ENCODE results near the gene ZNF366. TPM values are rescaled to one million over a fixed set of nuclear protein-coding genes. Genes with fewer than 3 reads are reported as not detected.
A peak's percentile ranks its signal among the peaks of the same experiment; 100 is the strongest.

The ZNF366 gene
- total and polyA plus RNA-seq, 8 donors: 0.10 to 6.8 (median 1.7) TPM; not detected in 1

- DNase-seq: peak; percentile 40 to 51
- intact Hi-C loops (cut with DNase I; ENCODE audit: low total_unique reads): no loop called here
- H3K27me3 ChIP-seq: no peaks in the 10 kb centered on the region
- peaks cover 0 to 7% (median 4%) of the 10 kb centered on the region in 4 donors for H3K4me1 ChIP-seq
- 44 to 61% (median 53%) methylated on average over 4 of the region's 4 CpGs for WGBS, 5 donors
- no peak overlapping the region for H3K4me3 ChIP-seq
- no peak for TF ChIP-seq EP300 (IDR thresholded peaks at IDR 0.05)
- no peak for TF ChIP-seq POLR2A (IDR thresholded peaks at IDR 0.05)
- peak in 3 of 7 experiments; percentile 9 to 28 (median 19) for TF ChIP-seq CTCF (IDR thresholded peaks at IDR 0.05)
- TF ChIP-seq POLR2AphosphoS5 (IDR thresholded peaks at IDR 0.05): no peak
- peak overlapping the region in 4 of 5 donors; percentile 47 to 57 (median 50) for H3K27ac ChIP-seq
- no peaks in the 10 kb centered on the region for H3K36me3 ChIP-seq
- H3K9me3 ChIP-seq: peaks cover 8 to 26% (median 20%) of the 10 kb centered on the region in 4 donors
These were observed 104.1 kb downstream of the ZNF366 start for GRCh38 chr5:72402959-72403628.

DNA sequence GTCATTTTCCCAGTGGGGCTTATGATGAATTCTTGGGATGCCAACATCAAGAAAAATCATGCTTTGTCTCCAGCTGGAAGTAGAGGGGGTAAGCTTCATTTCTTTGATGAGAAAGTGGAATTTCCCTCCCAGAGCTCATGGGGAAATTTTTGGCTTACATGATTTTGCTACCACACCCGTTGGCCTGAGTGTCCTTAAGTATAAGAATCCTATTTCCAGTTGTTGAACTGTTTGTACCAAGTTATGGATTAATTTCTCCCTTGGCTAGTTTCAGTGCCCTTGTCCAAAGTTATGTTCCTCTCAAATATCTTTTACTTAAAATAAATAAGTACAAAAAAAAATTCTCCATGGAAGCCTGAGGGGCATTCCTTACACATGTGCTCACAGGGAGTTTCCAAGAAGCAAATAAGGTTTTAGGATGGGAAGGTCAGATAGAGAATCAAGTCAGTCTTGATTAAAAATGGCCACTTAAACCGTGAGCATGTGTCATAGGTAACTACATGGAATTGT, 104.8 kb downstream of the ZNF366 start:
- intact Hi-C loops (cut with DNase I; ENCODE audit: low total_unique reads): no loop called here
- peak overlapping the region in 4 of 5 donors; percentile 44 to 57 (median 50) for H3K27ac ChIP-seq
- no peaks in the 10 kb centered on the region for H3K36me3 ChIP-seq
- no peaks in the 10 kb centered on the region for H3K27me3 ChIP-seq
- TF ChIP-seq CTCF (IDR thresholded peaks at IDR 0.05): no peak
- TF ChIP-seq POLR2A (IDR thresholded peaks at IDR 0.05): no peak
- no peak for TF ChIP-seq EP300 (IDR thresholded peaks at IDR 0.05)
- TF ChIP-seq POLR2AphosphoS5 (IDR thresholded peaks at IDR 0.05): no peak
- no peak overlapping the region for H3K4me3 ChIP-seq
- DNase-seq: no peak
- H3K9me3 ChIP-seq: peaks cover 8 to 26% (median 20%) of the 10 kb centered on the region in 4 donors
- peaks cover 0 to 9% (median 5%) of the 10 kb centered on the region in 4 donors for H3K4me1 ChIP-seq
- WGBS, 5 donors: 44 to 73% (median 69%) methylated on average over 2 of the region's 2 CpGs

DNA sequence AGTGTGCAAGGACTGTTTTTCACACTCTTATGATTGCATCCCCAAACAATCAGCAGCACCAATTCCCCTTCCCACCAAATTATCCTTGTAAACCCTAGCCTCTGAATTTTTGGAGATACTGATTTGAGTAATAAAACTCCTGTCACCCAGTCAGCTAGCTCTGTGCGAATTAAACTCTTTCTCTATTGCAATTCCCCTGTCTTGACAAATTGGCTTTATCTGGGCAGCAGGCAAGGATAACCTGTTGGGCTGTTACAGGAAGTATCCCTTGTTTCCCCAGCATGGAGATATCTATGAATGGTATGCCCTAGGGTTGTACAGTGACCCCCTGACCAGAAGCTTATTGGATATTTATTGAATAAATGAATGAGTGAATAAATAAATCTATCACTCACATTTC, 106.3 kb downstream of the ZNF366 start:
- DNase-seq: no peak
- no peaks in the 10 kb centered on the region for H3K36me3 ChIP-seq
- H3K27me3 ChIP-seq: no peaks in the 10 kb centered on the region
- peaks cover 8 to 26% (median 20%) of the 10 kb centered on the region in 4 donors for H3K9me3 ChIP-seq
- intact Hi-C loops (cut with DNase I; ENCODE audit: low total_unique reads): no loop called here
- H3K4me3 ChIP-seq: no peak overlapping the region
- 0 to 98% (median 88%) methylated on average over 1 of the region's 1 CpG for WGBS, 5 donors
- H3K4me1 ChIP-seq: peaks cover 0 to 9% (median 5%) of the 10 kb centered on the region in 4 donors
- TF ChIP-seq EP300 (IDR thresholded peaks at IDR 0.05) (no peak), POLR2AphosphoS5 (IDR thresholded peaks at IDR 0.05) (no peak), POLR2A (IDR thresholded peaks at IDR 0.05) (no peak), CTCF (IDR thresholded peaks at IDR 0.05) (no peak)
- no peak overlapping the region for H3K27ac ChIP-seq

- Histone ChIP-seq H3K27me3 (no peaks in the 10 kb centered on the region), H3K9me3 (peaks cover 8 to 26% (median 20%) of the 10 kb centered on the region in 4 donors), H3K27ac (no peak overlapping the region), H3K4me1 (peaks cover 0 to 10% (median 3%) of the 10 kb centered on the region in 4 donors), H3K4me3 (no peak overlapping the region), H3K36me3 (no peaks in the 10 kb centered on the region)
- DNase-seq: no peak
- WGBS, 5 donors: 67 to 75% (median 72%) methylated on average over 6 of the region's 6 CpGs
- no peak for TF ChIP-seq POLR2A (IDR thresholded peaks at IDR 0.05)
- TF ChIP-seq POLR2AphosphoS5 (IDR thresholded peaks at IDR 0.05): no peak
- no peak for TF ChIP-seq EP300 (IDR thresholded peaks at IDR 0.05)
- no peak for TF ChIP-seq CTCF (IDR thresholded peaks at IDR 0.05)
- intact Hi-C loops (cut with DNase I; ENCODE audit: low total_unique reads): no loop called here
These were observed 109.4 kb downstream of the ZNF366 start for GRCh38 chr5:72397836-72398235.

All from stomach (tissue), 9 donors.